Measurements from ENCODE around the gene SH3D19.

DNA sequence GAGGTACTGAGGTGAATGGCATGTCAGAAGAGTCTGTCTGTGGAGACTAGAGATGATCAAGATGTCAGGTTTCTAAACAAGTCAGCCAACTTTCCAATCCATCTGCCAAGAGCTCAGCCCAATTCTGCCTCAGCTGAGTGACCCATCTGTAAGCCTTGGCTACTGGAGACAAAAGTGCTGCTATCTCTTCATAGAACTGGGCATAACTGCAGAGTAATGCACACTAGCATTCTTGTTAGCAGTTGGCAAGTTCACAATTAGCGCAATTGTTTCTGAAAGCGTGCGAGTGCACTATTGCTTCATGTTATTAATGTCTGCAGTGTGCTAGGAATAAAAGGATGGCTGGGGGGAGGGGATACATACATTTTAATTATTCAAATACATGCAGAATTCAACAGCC is 32.9 kb upstream of the SH3D19 start:
- TF ChIP-seq CTCF (IDR thresholded peaks at IDR 0.05) (no peak), EP300 (IDR thresholded peaks at IDR 0.05) (no peak), POLR2A (IDR thresholded peaks at IDR 0.05) (no peak), POLR2AphosphoS5 (IDR thresholded peaks at IDR 0.05) (no peak)

Data from gastroesophageal sphincter (tissue), 3 donors.